ENCODE measurements around the gene RAB2B.

GRCh38 chr14:21498540-21499526 is 22.1 kb upstream of the RAB2B start:
- no peak for TF ChIP-seq GABPA (IDR thresholded peaks at IDR 0.05; ENCODE audit: low read depth)
- TF ChIP-seq, protein P1, sequence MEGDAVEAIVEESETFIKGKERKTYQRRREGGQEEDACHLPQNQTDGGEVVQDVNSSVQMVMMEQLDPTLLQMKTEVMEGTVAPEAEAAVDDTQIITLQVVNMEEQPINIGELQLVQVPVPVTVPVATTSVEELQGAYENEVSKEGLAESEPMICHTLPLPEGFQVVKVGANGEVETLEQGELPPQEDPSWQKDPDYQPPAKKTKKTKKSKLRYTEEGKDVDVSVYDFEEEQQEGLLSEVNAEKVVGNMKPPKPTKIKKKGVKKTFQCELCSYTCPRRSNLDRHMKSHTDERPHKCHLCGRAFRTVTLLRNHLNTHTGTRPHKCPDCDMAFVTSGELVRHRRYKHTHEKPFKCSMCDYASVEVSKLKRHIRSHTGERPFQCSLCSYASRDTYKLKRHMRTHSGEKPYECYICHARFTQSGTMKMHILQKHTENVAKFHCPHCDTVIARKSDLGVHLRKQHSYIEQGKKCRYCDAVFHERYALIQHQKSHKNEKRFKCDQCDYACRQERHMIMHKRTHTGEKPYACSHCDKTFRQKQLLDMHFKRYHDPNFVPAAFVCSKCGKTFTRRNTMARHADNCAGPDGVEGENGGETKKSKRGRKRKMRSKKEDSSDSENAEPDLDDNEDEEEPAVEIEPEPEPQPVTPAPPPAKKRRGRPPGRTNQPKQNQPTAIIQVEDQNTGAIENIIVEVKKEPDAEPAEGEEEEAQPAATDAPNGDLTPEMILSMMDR (IDR thresholded peaks at IDR 0.05; ENCODE audit: insufficient read depth, low read length) = no peak
- no peak for TF ChIP-seq POLR2AphosphoS5 (IDR thresholded peaks at IDR 0.05; ENCODE audit: low read depth)
- no peak for TF ChIP-seq SPI1 (IDR thresholded peaks at IDR 0.05; ENCODE audit: borderline replicate concordance, low read depth)

Data from HL-60 (cell line).